ENCODE data around the gene PDAP1.
"Not testable (repeated sequence)": the region's sequence is repeated elsewhere in the genome, so short reads cannot be mapped to it uniquely, and the experiment has no call there.

Gene PDAP1, protein sequence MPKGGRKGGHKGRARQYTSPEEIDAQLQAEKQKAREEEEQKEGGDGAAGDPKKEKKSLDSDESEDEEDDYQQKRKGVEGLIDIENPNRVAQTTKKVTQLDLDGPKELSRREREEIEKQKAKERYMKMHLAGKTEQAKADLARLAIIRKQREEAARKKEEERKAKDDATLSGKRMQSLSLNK

GRCh38 chr7:99408379-99409191 lies at the start of gene PDAP1, which contains the start of gene BUD31:
PDAP1 (minus strand) TSS chr7:99408597; CDS start chr7:99408548, 49 bp downstream.
BUD31 (plus strand) TSS chr7:99408969; CDS start chr7:99411093, 2,124 bp downstream.
- peak; percentile 93 for DNase-seq (ENCODE audit: low read depth, low spot score)

GRCh38 chr7:99457650-99458493 lies 49.5 kb upstream of the PDAP1 start:
- DNase-seq (ENCODE audit: low read depth, low spot score), result no peak

DNA sequence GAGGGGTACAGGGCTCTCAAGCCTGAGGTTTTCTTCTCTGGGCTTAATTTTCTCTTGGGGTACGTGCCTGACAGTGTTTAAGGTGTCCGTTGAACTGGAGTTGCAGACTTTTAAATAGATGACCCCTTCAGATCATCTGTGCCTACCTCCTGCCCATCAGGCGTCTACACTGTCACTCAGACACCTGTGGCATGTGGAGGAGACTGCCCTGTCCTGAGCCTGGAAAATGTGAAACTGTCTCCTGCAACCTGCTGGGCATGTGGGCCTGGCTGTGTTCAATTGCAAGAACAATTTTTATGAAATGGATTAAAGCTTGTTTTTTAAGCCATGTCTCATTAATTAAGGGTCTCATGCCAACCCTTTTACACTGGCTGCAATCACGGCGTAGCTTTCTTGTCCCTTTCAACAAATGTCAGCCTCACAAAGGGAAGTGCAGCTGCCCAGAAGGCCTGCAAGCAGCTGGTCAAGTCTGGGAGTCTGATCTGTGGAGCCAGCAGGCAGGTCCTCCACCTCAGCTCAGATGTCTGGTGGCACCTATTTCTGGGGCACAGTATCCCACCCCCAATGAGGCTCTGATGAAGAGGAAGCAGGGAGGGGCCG lies 48.8 kb upstream of the PDAP1 start:
- no peak for DNase-seq (ENCODE audit: low read depth, low spot score)

- DNase-seq (ENCODE audit: low read depth, low spot score), result no peak
Measured at GRCh38 chr7:99456288-99456687, 47.9 kb upstream of the PDAP1 start.

GRCh38 chr7:99455874-99456273 lies 47.5 kb upstream of the PDAP1 start:
- DNase-seq (ENCODE audit: low read depth, low spot score), result no peak

DNA sequence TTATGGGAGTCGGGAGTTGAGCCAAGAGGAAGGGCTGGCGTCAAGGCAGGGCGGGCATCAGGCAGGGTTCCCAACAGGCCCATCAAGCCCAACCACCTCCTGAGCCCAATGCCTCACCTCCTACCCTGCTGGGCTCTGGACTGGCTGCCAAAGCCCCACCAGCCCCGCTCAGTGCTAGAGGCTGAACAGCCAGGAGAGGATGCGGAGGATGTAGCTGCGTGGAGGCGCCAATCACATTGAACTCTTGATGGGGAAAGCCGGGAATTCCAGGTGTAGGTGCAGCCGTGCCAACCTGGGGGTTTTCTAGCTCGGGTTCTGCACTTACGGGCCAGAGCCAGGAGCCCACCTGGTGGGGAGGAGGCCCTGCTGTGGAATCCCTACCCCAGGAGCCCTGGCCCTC lies 44.7 kb upstream of the PDAP1 start:
- no peak for DNase-seq (ENCODE audit: low read depth, low spot score)

DNA sequence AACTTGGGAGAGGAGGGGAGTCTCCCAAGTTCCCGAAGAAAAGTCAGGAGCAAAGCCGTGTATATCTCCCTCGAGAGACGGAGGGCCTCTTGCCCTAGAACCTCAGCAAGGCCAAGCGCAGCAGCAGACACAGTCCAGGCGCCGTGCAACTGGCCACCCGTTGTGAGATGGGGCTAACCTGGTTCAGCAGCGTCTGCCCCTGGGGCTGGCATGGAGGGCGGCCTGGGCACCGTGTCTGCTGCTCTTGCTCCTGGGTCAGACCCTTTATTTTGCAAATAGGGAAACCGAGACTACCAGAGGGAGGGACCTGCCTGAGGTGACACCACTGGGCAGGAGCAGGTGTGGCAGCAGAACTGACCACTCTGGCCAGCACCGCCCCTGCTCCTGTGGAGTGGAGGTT lies 44.1 kb upstream of the PDAP1 start:
- no peak for DNase-seq (ENCODE audit: low read depth, low spot score)

- no peak for DNase-seq (ENCODE audit: low read depth, low spot score)
Measured at GRCh38 chr7:99451936-99452335, 43.5 kb upstream of the PDAP1 start.

DNA sequence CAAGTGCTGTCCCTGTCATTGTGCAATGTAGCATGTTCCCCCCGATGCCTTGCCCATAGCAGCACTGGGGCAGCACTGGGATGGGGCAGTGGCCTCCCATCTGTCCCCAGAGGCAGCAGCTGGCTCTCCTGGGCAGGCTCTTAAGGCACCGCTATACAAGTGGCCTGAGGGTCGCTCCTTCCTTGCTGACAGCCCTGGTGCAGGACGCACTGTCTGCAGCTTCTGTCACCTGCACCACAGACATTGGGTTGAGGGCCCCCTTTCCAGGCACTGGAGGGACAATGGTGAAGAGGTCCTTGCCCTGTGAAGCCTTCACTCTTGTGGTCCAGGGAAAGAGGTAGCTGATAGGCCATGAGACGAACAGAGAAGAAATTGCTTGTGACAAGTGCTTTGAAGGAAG lies 40.9 kb upstream of the PDAP1 start:
- no peak for DNase-seq (ENCODE audit: low read depth, low spot score)

GRCh38 chr7:99448855-99449254 lies 40.5 kb upstream of the PDAP1 start:
- no peak for DNase-seq (ENCODE audit: low read depth, low spot score)

- no peak for DNase-seq (ENCODE audit: low read depth, low spot score)
Measured at GRCh38 chr7:99447943-99448342, 39.5 kb upstream of the PDAP1 start.

- no peak for DNase-seq (ENCODE audit: low read depth, low spot score)
Measured at GRCh38 chr7:99446096-99446495, 37.7 kb upstream of the PDAP1 start.

DNA sequence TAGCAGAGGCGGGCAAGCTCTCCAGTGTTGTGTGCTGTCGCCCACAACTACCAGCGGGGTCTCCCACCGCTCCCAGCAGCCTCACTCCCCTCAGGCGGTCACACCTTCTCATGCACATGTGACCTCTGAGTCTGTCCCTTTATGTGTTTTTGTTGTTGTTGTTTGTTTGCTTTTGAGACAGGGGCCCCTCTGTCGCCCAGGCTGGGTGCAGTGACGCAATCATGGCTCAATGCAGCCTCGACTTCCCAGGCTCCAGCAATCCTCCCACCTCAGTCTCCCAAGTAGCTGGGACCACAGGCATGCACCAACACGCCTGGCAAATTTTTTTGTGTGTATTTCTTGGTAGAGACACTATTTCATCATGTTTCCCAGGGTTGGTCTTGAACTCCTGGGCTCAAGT lies 31.8 kb upstream of the PDAP1 start:
- DNase-seq (ENCODE audit: low read depth, low spot score), result no peak

DNA sequence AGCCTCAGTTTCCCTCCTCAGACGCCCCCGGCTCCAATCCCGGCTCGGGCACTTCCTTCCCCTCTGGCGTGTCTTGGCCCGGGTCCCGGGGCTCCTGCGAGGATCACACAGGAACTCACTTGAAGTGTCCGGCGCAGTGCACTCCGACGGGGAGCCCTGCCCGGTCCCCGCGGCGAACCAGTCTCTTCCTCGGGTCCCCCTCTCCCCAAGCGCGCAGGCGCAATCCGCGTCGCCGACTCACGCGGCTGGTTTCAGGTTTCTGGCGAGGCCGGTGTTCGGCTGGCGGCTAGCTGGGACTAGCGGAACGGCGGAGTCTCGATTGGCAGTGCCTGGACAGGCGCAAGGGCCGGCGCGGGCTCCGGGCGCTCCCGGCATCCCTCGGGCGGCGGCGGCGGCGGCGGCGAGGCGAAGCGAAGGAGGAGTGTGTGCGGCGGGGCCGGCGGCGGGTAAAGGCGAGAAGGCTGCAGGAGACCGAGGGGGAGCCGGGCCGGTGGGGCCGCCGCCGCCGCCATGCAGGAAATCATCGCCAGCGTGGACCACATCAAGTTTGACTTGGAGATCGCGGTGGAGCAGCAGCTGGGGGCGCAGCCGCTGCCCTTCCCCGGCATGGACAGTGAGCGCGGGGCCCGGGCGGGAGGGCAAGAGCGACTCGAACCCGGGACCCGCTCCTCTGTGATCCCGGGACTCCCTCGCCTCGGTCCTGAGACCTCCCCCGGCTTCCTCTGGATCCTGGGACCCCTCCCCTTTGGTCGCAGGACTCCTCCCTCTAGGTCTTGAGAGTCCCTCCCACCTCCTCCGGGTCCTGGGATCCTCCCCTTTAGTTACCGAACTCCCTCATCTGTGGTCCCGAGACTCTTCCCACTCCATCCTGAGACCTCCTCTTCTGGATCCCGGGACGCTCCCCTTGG lies 30.4 kb upstream of the PDAP1 start, which contains the start of the genes CPSF4 and PTCD1:
TSS of gene CPSF4 (plus strand) at position 371 of the 908 bp plus-strand sequence. CDS start at position 511, 140 bp downstream.
TSS of gene PTCD1 (minus strand) at position 226 of the 908 bp plus-strand sequence. CDS start 3,556 bp downstream, outside the sequence.
- DNase-seq (ENCODE audit: low read depth, low spot score), result peak; percentile 73

GRCh38 chr7:99437946-99438572 lies 29.7 kb upstream of the PDAP1 start:
- no peak for DNase-seq (ENCODE audit: low read depth, low spot score)

GRCh38 chr7:99433158-99433557 lies 24.8 kb upstream of the PDAP1 start:
- no peak for DNase-seq (ENCODE audit: low read depth, low spot score)

DNA sequence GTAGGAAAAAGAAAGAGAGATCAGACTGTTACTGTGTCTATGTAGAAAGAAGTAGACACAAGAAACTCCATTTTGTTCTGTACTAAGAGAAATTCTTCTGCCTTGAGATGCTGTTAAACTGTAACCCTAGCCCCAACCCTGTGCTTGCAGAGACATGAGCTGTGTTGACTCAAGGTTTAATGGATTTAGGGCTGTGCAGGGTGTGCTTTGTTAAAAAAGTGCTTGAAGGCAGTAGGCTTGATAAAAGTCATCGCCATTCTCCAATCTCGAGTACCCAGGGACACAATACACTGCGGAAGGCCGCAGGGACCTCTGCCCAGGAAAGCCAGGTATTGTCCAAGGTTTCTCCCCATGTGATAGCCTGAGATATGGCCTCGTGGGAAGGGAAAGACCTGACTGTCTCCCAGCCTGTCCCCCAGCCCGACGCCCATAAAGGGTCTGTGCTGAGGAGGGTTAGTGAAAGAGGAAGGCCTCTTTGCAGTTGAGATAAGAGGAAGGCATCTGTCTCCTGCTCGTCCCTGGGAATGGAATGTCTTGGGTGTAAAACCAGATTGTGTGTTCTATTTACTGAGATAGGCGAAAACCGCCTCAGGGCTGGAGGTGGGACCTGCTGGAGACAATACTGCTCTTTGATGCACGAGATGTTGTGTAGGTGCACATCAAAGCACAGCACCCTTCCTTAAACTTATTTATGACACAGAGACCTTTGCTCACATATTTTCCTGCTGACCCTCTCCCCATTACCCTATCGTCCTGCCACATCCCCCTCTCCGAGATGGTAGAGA lies 23.6 kb upstream of the PDAP1 start:
- not testable (repeated sequence) for DNase-seq (ENCODE audit: low read depth, low spot score)

DNA sequence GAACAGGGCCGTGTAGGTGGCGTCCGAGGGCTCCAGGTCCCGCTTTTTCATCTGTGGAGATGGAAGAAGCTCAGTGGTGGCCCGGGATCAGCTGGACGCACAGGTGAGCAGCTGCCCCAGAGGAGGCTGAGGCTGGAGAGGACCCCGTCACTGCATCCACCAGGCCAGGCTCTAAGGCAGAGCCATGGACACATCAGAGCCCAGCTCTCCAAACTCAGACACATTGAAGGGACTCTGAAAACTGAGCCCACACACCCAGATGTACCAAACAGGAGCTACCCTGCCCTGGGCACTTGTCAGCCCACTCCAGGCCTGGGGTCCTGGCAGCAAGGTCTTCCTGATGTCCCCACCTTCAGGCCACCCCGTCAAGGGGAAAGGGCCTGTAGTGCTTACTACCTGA lies 21.4 kb upstream of the PDAP1 start:
- DNase-seq (ENCODE audit: low read depth, low spot score), result no peak

- no peak for DNase-seq (ENCODE audit: low read depth, low spot score)
Measured at GRCh38 chr7:99428972-99429566, 20.7 kb upstream of the PDAP1 start.
